ENCODE data around the gene CDKAL1. TPM values are rescaled to one million over a fixed set of nuclear protein-coding genes. Genes with fewer than 3 reads are reported as not detected.
"Not testable (repeated sequence)": the region's sequence is repeated elsewhere in the genome, so short reads cannot be mapped to it uniquely, and the experiment has no call there.

Gene CDKAL1
- total and polyA plus RNA-seq, 2 experiments from 2014 or later = 14.4 to 19.5 TPM

DNA sequence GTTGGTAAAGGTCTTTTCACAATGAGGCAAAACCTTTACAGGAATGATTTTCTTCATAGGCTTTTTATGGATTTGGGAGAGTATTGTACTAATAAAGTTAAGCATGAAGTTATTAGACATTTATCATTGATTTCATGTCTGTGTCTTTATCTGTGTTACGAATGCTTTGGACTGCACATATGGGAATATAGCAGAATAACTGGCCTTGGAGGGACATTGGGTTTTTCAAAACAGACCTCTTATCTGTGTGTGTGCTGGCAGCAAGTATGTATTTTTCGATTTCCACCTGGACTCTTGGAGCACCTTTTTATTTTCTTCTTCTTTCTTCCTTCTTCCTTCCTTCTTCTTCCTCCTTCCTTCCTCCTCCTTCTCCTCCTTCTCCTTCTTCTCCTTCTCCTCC, 74.6 kb downstream of the CDKAL1 start:
- TF ChIP-seq EZH2 (IDR thresholded peaks at IDR 0.05; ENCODE audit: borderline replicate concordance) (no peak), EZH2phosphoT487 (IDR thresholded peaks at IDR 0.05; ENCODE audit: low read depth, severe bottlenecking, unreplicated experiment) (no peak)
- TF ChIP-seq, protein P1, sequence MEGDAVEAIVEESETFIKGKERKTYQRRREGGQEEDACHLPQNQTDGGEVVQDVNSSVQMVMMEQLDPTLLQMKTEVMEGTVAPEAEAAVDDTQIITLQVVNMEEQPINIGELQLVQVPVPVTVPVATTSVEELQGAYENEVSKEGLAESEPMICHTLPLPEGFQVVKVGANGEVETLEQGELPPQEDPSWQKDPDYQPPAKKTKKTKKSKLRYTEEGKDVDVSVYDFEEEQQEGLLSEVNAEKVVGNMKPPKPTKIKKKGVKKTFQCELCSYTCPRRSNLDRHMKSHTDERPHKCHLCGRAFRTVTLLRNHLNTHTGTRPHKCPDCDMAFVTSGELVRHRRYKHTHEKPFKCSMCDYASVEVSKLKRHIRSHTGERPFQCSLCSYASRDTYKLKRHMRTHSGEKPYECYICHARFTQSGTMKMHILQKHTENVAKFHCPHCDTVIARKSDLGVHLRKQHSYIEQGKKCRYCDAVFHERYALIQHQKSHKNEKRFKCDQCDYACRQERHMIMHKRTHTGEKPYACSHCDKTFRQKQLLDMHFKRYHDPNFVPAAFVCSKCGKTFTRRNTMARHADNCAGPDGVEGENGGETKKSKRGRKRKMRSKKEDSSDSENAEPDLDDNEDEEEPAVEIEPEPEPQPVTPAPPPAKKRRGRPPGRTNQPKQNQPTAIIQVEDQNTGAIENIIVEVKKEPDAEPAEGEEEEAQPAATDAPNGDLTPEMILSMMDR (IDR thresholded peaks at IDR 0.05; ENCODE audit: poor library complexity) = no peak
- no peaks in the 10 kb centered on the region for H3K4me1 ChIP-seq (ENCODE audit: insufficient read depth)
- 98% methylated on average over 2 of the region's 2 CpGs for WGBS (ENCODE audit: low lambda C conversion rate, missing lambda C conversion rate)

GRCh38 chr6:20609924-20610323, 75.7 kb downstream of the CDKAL1 start:
- H3K9me2 ChIP-seq (replicated peaks; ENCODE audit: insufficient read depth); H3K36me3 ChIP-seq (replicated peaks; ENCODE audit: insufficient read depth, low read depth); H3K9me3 ChIP-seq (ENCODE audit: low read depth); H2AFZ ChIP-seq; H3K79me2 ChIP-seq; H3K27me3 ChIP-seq; H3K4me3 ChIP-seq; H3K4me1 ChIP-seq (ENCODE audit: insufficient read depth); H4K20me1 ChIP-seq (ENCODE audit: insufficient read depth, poor library complexity, severe bottlenecking); DNase-seq (ENCODE audit: low spot score); H3K4me2 ChIP-seq; H3K27ac ChIP-seq: not testable (repeated sequence)
- WGBS (ENCODE audit: low lambda C conversion rate, missing lambda C conversion rate) = 93% methylated on average over 2 of the region's 2 CpGs

More for the DNA sequence above, 74.6 kb downstream of the CDKAL1 start:
- Histone ChIP-seq H3K4me2 (no peak overlapping the region), H3K27ac (no peak overlapping the region), H2AFZ (no peak overlapping the region), H4K20me1 (ENCODE audit: insufficient read depth, poor library complexity, severe bottlenecking) (no peaks in the 10 kb centered on the region), H3K9me2 (replicated peaks; ENCODE audit: insufficient read depth) (no peaks in the 10 kb centered on the region), H3K9me3 (ENCODE audit: low read depth) (no peaks in the 10 kb centered on the region), H3K36me3 (replicated peaks; ENCODE audit: insufficient read depth, low read depth) (no peaks in the 10 kb centered on the region), H3K4me3 (no peak overlapping the region), H3K27me3 (no peaks in the 10 kb centered on the region), H3K79me2 (peaks cover under 1% of the 10 kb centered on the region)
- no peak for DNase-seq (ENCODE audit: low spot score)

- Histone ChIP-seq H3K27ac (no peak overlapping the region), H3K4me1 (ENCODE audit: insufficient read depth) (no peaks in the 10 kb centered on the region), H3K36me3 (replicated peaks; ENCODE audit: insufficient read depth, low read depth) (no peaks in the 10 kb centered on the region), H4K20me1 (ENCODE audit: insufficient read depth, poor library complexity, severe bottlenecking) (no peaks in the 10 kb centered on the region), H3K4me3 (no peak overlapping the region), H3K4me2 (no peak overlapping the region), H3K27me3 (no peaks in the 10 kb centered on the region), H3K9me3 (ENCODE audit: low read depth) (no peaks in the 10 kb centered on the region), H3K9me2 (replicated peaks; ENCODE audit: insufficient read depth) (no peaks in the 10 kb centered on the region), H3K79me2 (no peaks in the 10 kb centered on the region), H2AFZ (no peak overlapping the region)
- TF ChIP-seq, protein P1 (IDR thresholded peaks at IDR 0.05; ENCODE audit: poor library complexity) = no peak
- TF ChIP-seq EZH2 (IDR thresholded peaks at IDR 0.05; ENCODE audit: borderline replicate concordance) (no peak), EZH2phosphoT487 (IDR thresholded peaks at IDR 0.05; ENCODE audit: low read depth, severe bottlenecking, unreplicated experiment) (no peak)
- no peak for DNase-seq (ENCODE audit: low spot score)
- WGBS (ENCODE audit: low lambda C conversion rate, missing lambda C conversion rate) = 94% methylated on average over 2 of the region's 2 CpGs
These were observed 76.5 kb downstream of the CDKAL1 start for GRCh38 chr6:20610636-20611370.

DNA sequence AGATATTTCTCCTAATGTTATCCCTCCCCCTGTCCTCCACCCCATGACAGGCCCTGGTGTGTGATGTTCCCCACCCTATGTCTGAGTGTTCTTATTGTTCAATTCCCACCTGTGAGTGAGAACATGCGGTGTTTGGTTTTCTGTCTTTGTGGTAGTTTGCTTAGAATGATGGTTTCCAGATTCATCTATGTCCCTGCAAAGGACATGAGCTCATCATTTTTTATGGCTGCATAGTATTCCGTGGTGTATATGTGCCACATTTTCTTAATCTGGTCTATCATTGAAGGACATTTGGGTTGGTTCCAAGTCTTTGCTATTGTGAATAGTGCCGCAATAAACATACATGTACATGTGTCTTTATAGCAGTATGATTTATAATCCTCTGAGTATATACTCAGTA, 83.3 kb downstream of the CDKAL1 start:
- H3K79me2 ChIP-seq; H3K4me1 ChIP-seq (ENCODE audit: insufficient read depth); H4K20me1 ChIP-seq (ENCODE audit: insufficient read depth, poor library complexity, severe bottlenecking); H3K4me3 ChIP-seq; DNase-seq (ENCODE audit: low spot score); H3K4me2 ChIP-seq; H3K36me3 ChIP-seq (replicated peaks; ENCODE audit: insufficient read depth, low read depth); H3K27me3 ChIP-seq; H3K27ac ChIP-seq; H3K9me3 ChIP-seq (ENCODE audit: low read depth); H3K9me2 ChIP-seq (replicated peaks; ENCODE audit: insufficient read depth); H2AFZ ChIP-seq: not testable (repeated sequence)
- 99% methylated on average over 3 of the region's 3 CpGs for WGBS (ENCODE audit: low lambda C conversion rate, missing lambda C conversion rate)

Measured in hepatocyte (in vitro differentiated cells).